SK-N-MC (cell line): ENCODE results near the gene CHN1.
A peak's percentile ranks its signal among the peaks of the same experiment; 100 is the strongest.

Experiments used
- DNase-seq: peaks from one replicate; pipeline ENCODE4 v3.0.0-alpha.2; 2011; ENCODE audit warnings: low read depth, low spot score
- H3K27ac ChIP-seq: fragments of 200-600 bp; sonication (generic); 2 replicates; pipeline ENCODE4 v1.5.1; 2016; ENCODE audit warnings: mixed run types
- H3K36me3 ChIP-seq: fragments of 200-600 bp; sonication (generic); 2 replicates; pipeline ENCODE4 v1.6.1; 2017; ENCODE audit warnings: antibody characterized with exemption, low read length, mixed read lengths; ENCODE audit not compliant: insufficient read depth
- H3K4me3 ChIP-seq: fragments of 200-600 bp; sonication (generic); 2 replicates; pipeline ENCODE4 v1.5.1; 2016
- H3K9ac ChIP-seq: fragments of 200-600 bp; sonication (generic); 2 replicates; pipeline ENCODE4 v1.8.0; 2017; ENCODE audit warnings: mixed run types, mixed read lengths; ENCODE audit not compliant: insufficient read length
- H3K9me3 ChIP-seq: fragments of 200-600 bp; sonication (generic); 2 replicates; pipeline ENCODE4 v1.6.1; 2017; ENCODE audit warnings: low read depth, mild to moderate bottlenecking, antibody characterized with exemption, low read length, moderate library complexity, mixed read lengths
- EZH2 ChIP-seq: fragments of 200-600 bp; sonication (generic); IDR thresholded peaks from one replicate; pipeline ENCODE4 v1.6.1; 2017; ENCODE audit warnings: antibody characterized with exemption
- FOXP2 ChIP-seq: optimal IDR thresholded peaks from 2 replicates; pipeline ENCODE3; 2011; ENCODE audit warnings: mild to moderate bottlenecking, moderate library complexity; ENCODE audit not compliant: insufficient read depth; ENCODE audit errors: extremely low read length, control extremely low read depth
- POLR2AphosphoS5 ChIP-seq: IDR thresholded peaks from 2 replicates; pipeline ENCODE4 v1.6.1; 2012; ENCODE audit warnings: mild to moderate bottlenecking, low read depth, low read length, borderline replicate concordance

CHN1 gene

DNA sequence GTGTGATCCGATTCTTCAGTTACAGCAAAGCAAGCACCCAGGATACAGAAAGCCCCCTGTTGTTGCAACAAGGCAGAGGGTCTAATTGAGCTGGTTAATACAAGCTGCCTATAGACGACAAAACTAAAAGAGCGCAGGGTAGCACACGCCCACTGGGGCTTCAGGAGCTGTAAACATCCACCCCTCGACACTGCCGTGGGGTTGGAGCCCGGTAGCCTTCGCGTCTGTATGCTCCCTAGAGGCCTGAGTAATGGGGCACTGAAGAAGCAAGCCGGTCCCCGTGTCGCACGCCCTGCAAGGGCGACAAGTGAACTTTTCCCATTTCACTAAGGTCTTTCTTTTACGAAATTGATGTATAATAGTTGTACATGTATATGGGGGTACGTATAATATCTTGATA, 216.2 kb downstream of the CHN1 start:
- Histone ChIP-seq H3K27ac (no peak overlapping the region), H3K9me3 (no peaks in the 10 kb centered on the region), H3K36me3 (no peaks in the 10 kb centered on the region), H3K9ac (no peak overlapping the region), H3K4me3 (no peak overlapping the region)
- TF ChIP-seq POLR2AphosphoS5 (no peak), FOXP2 (no peak), EZH2 (no peak)
- DNase-seq: no peak

DNA sequence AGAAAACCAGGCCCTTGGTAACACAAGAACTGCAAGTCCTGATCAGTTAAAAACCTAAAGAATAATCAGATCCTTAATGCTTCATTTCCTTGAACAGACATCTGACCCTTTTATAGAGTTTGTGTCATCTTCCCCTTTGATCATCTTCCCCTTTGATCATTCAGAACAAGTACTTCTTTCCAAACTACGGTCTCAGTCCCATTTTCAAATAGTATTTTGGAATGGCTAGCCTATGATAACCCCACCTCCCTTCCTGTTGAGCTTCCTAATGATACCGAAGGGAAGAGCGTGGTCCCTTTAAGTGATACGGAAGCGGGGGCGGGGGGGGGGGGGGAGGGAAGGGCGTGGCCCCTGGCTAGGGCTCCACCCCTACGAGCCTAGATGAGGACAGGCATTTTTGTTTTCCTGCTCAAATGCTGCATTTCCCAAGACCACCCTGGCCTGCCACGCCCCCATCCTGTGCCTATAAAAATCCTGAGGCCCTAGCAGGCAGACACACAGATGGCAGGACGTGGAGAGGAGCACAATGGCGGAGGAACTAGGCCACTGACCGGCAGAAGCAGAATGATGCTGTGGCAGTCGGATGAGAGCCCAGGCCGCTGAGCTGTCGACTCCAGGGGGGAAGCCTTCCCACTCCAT, 216.8 kb downstream of the CHN1 start:
- Histone ChIP-seq H3K9ac (no peak overlapping the region), H3K9me3 (no peaks in the 10 kb centered on the region), H3K27ac (peak overlapping the region; percentile 92), H3K36me3 (no peaks in the 10 kb centered on the region), H3K4me3 (peak overlapping the region; percentile 50)
- TF ChIP-seq EZH2: no peak
- TF ChIP-seq POLR2AphosphoS5: no peak; the same call in 1 of the 2 replicates
- no peak for TF ChIP-seq FOXP2
- DNase-seq: no peak

DNA sequence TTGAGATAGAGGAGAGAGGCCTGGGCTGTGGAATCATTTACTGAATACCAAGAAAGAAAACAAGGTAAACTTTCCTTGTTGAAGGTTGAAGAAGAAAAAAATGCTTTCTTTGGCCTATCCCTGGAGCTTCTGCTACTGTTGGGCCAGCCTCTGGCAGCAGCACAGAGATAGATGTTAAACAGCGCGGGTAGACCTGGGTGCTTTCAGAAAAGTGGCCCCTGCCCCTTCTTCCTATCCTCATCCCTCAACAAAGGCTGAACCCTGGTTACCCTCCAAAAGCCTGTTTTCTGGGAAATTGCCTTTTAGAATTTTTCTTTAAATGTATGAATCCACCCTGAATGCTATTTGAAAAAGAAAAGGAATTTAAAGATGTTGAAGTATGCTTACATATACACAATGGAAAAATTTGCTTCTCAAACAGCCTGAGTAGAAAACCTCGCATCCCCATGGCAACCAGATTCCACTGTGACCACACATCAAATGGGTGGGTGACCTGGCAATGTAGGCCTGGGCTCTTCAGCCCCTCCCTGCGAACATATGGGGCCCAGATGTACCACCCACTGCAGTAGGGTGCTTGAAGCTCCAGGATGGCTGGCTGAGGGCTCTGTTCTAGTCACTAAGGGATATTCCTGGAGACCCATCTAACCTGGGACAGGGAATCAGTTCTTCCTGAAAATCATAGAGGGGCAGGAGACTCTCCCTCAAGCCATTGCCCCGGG, 217.5 kb downstream of the CHN1 start:
- H3K9me3 ChIP-seq: no peaks in the 10 kb centered on the region
- H3K4me3 ChIP-seq: peak overlapping the region; percentile 50
- no peak overlapping the region for H3K9ac ChIP-seq
- no peak for TF ChIP-seq FOXP2
- no peak for TF ChIP-seq POLR2AphosphoS5
- no peak for TF ChIP-seq EZH2
- no peaks in the 10 kb centered on the region for H3K36me3 ChIP-seq
- peak; percentile 40 for DNase-seq
- peak overlapping the region; percentile 92 for H3K27ac ChIP-seq

DNA sequence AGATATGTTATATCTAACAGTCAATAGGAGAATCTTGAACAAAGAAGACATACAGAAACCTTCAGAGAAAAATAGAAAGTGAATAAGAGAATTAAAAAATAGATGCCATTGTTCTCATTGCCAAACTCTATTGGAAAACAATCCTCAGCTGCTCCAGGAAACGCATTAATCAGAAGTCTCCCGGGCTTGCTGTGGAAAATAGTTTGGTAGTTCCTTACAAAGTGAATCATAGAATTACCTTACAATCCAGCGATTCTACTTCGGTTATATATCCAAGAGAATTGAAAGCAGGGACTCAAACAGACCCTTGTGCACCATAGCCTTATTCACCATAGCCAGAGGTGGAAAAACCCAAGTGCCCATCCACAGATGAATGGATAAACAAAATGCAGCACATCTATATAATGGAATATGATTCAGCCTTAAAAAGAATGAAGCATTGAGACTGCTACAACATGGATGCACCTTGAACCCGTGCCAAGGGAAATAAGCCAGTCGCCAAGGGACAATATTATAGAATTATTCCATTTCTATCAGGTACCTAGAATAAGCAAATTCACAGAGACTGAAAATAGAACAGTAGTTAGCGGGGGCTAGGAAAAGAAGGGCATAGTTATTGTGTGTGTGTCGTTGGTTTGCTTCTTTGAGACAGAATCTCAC, 219.0 kb downstream of the CHN1 start:
- no peak overlapping the region for H3K4me3 ChIP-seq
- no peaks in the 10 kb centered on the region for H3K36me3 ChIP-seq
- no peak overlapping the region for H3K27ac ChIP-seq
- H3K9me3 ChIP-seq: no peaks in the 10 kb centered on the region
- no peak for DNase-seq
- H3K9ac ChIP-seq: no peak overlapping the region
- no peak for TF ChIP-seq EZH2
- TF ChIP-seq POLR2AphosphoS5: no peak
- TF ChIP-seq FOXP2: no peak

DNA sequence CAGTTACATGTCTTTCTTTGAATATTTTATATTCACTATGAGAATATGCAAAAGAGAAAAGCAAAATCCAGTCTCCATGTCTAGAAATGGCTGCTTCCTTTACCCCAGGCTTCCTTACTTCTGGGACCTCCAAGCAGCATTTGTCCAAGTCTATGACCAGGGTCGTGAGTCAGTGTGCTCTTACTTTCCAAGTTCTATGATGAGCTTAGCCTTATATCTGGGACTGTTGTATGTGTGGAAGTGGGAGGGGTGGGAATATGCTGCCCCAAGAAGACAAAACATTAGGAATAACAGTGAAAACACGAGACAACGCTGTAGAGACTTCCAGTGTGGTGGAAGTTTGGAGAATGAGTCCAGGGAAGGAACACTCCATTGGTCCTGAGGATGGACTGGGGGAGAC, 219.7 kb downstream of the CHN1 start:
- DNase-seq: no peak
- TF ChIP-seq POLR2AphosphoS5: no peak
- no peak for TF ChIP-seq FOXP2
- no peak for TF ChIP-seq EZH2
- H3K36me3 ChIP-seq: no peaks in the 10 kb centered on the region
- no peak overlapping the region for H3K4me3 ChIP-seq
- no peaks in the 10 kb centered on the region for H3K9me3 ChIP-seq
- H3K27ac ChIP-seq: no peak overlapping the region
- H3K9ac ChIP-seq: no peak overlapping the region

DNA sequence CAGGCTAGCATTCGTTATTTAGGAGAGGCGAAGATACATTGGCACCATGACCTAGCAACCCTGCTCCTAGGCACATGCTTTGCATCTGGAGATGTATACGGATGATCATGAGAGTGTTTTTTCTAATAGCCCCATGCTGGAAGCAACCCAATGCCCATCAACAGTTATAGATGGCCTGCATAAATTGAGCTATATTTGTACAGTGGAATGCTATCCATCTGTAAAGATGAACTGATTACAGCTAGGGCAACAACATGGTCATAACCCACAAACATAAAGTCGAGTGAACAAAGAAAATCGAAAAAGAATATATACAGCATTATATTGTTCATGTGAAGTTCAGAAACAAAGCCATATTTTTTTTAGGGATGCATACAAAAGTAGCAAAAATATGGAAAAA, 220.3 kb downstream of the CHN1 start:
- H3K4me3 ChIP-seq: no peak overlapping the region
- no peak overlapping the region for H3K9ac ChIP-seq
- TF ChIP-seq EZH2: no peak
- no peak for TF ChIP-seq FOXP2
- no peak for TF ChIP-seq POLR2AphosphoS5
- no peak overlapping the region for H3K27ac ChIP-seq
- no peaks in the 10 kb centered on the region for H3K36me3 ChIP-seq
- no peak for DNase-seq
- no peaks in the 10 kb centered on the region for H3K9me3 ChIP-seq

DNA sequence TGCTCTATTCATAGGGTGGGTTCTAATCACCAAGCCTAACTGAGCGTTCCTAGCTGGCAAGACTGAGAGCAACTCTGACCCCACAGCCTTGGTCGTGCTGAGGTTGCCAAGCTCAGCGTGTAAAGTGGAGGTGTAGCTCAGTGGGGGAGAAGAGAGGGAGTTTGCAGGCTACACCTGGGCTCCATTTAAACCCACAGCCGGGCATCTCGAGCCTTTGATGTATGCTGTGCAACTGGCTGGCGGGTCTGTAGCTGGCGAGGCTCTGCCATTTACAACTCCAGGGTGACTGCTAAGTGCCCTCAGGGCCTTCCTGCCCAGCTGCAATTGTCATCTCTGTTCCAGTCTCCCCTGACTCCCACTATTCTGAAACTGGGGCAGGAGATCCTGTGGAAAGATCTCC, 220.9 kb downstream of the CHN1 start:
- Histone ChIP-seq H3K4me3 (no peak overlapping the region), H3K9me3 (no peaks in the 10 kb centered on the region), H3K27ac (no peak overlapping the region), H3K9ac (no peak overlapping the region), H3K36me3 (no peaks in the 10 kb centered on the region)
- no peak for TF ChIP-seq FOXP2
- TF ChIP-seq POLR2AphosphoS5: no peak
- no peak for TF ChIP-seq EZH2
- no peak for DNase-seq

DNA sequence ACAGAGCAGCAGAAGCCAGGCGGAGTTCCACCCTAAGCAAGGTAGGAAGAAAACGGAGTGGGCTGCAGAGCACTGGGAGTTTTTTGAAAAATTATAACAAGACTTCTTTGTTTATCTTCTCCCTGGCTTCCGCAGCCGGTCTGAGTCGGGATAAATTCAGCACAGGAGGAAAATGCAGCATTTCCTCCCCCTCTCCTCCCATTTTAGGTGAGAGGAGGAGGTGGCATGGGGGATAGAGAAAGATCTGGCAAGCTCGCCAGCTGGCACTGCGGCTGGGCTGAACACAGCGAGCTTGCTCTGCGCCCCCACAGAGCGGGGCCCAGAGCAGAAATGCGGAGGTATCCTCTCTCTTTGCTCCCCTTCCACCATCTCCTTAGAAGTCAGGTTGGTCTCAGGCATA, 223.2 kb downstream of the CHN1 start:
- no peak for TF ChIP-seq EZH2
- TF ChIP-seq POLR2AphosphoS5: no peak
- TF ChIP-seq FOXP2: no peak
- no peak overlapping the region for H3K4me3 ChIP-seq
- no peak overlapping the region for H3K27ac ChIP-seq
- H3K36me3 ChIP-seq: no peaks in the 10 kb centered on the region
- no peak for DNase-seq
- H3K9ac ChIP-seq: no peak overlapping the region
- H3K9me3 ChIP-seq: no peaks in the 10 kb centered on the region
